Stimulated activated CD8-positive, alpha-beta memory T cell treated with anti-CD3 and anti-CD28 coated beads, Interleukin-7, amount 100 ng/mL, for 4 hours (primary cell): ENCODE results near the gene AGAP3.
A peak's percentile ranks its signal among the peaks of the same experiment; 100 is the strongest.

Source experiments
- DNase-seq, 2 donors: peaks; one replicate each; pipeline ENCODE4 v3.0.0-alpha.2; 2020; ENCODE audit warnings: low read depth in 2 of 2

Gene AGAP3

GRCh38 chr7:151109094-151110048 lies 23.1 kb downstream of the AGAP3 start:
- DNase-seq, result no peak

- no peak for DNase-seq
Observed at GRCh38 chr7:151110236-151110940, 24.1 kb downstream of the AGAP3 start.

GRCh38 chr7:151110941-151111645 lies 24.8 kb downstream of the AGAP3 start:
- DNase-seq, result peak; percentile 33 to 51

- DNase-seq, result no peak
Observed at GRCh38 chr7:151113344-151114150, 27.3 kb downstream of the AGAP3 start.

GRCh38 chr7:151114151-151115090 lies 28.1 kb downstream of the AGAP3 start:
- no peak for DNase-seq

GRCh38 chr7:151115121-151115835 lies 29.0 kb downstream of the AGAP3 start:
- peak in 1 of 2 donors; percentile 28 for DNase-seq

GRCh38 chr7:151115836-151116418 lies 29.7 kb downstream of the AGAP3 start:
- no peak for DNase-seq

- DNase-seq, result no peak
Observed at GRCh38 chr7:151116603-151117440, 30.5 kb downstream of the AGAP3 start.

- peak; percentile 7 to 13 for DNase-seq
Observed at GRCh38 chr7:151117565-151117964, 31.3 kb downstream of the AGAP3 start.

GRCh38 chr7:151118108-151119054 lies 32.1 kb downstream of the AGAP3 start:
- DNase-seq, result no peak

- no peak for DNase-seq
Observed at GRCh38 chr7:151119055-151119415, 32.8 kb downstream of the AGAP3 start.

GRCh38 chr7:151119902-151120301 lies 33.6 kb downstream of the AGAP3 start:
- no peak for DNase-seq

- DNase-seq, result no peak
Observed at GRCh38 chr7:151120896-151121295, 34.6 kb downstream of the AGAP3 start.

- DNase-seq, result no peak
Observed at GRCh38 chr7:151121380-151122170, 35.3 kb downstream of the AGAP3 start.

- no peak for DNase-seq
Observed at GRCh38 chr7:151122276-151122675, 36.0 kb downstream of the AGAP3 start.

GRCh38 chr7:151122796-151123157 lies 36.5 kb downstream of the AGAP3 start:
- DNase-seq, result no peak
